Measurements from ENCODE around the gene OLFML3.
"Not testable (repeated sequence)": the region's sequence is repeated elsewhere in the genome, so short reads cannot be mapped to it uniquely, and the experiment has no call there.

GRCh38 chr1:113948151-113948550 lies 31.1 kb upstream of the OLFML3 start:
- TF ChIP-seq CTCF, POLR2A (IDR thresholded peaks at IDR 0.05): not testable (repeated sequence)

Data from Peyer's patch (tissue), 4 donors.